IPS-18a (cell line): ENCODE data around the gene WNT8A.

ENCODE experiments used
- H3K27ac ChIP-seq: one replicate; pipeline ENCODE4 v1.5.1; 2013; ENCODE audit warnings: low read length
- H3K27me3 ChIP-seq: one replicate; pipeline ENCODE4 v1.6.1; 2013; ENCODE audit warnings: mild to moderate bottlenecking, low read length; ENCODE audit not compliant: control insufficient read depth, insufficient read depth
- H3K36me3 ChIP-seq: one replicate; pipeline ENCODE4 v1.6.1; 2013; ENCODE audit warnings: low read depth, low read length; ENCODE audit not compliant: control insufficient read depth
- H3K4me1 ChIP-seq: one replicate; pipeline ENCODE4 v1.6.1; 2013; ENCODE audit warnings: low read depth, low read length; ENCODE audit not compliant: control insufficient read depth
- H3K4me3 ChIP-seq: one replicate; pipeline ENCODE4 v1.5.1; 2013; ENCODE audit warnings: low read length
- H3K9ac ChIP-seq: one replicate; pipeline ENCODE4 v1.6.1; 2013; ENCODE audit warnings: mild to moderate bottlenecking, low read length, moderate library complexity
- H3K9me3 ChIP-seq: one replicate; pipeline ENCODE4 v1.6.1; 2013; ENCODE audit warnings: low read depth, low read length; ENCODE audit not compliant: control insufficient read depth

WNT8A gene

DNA sequence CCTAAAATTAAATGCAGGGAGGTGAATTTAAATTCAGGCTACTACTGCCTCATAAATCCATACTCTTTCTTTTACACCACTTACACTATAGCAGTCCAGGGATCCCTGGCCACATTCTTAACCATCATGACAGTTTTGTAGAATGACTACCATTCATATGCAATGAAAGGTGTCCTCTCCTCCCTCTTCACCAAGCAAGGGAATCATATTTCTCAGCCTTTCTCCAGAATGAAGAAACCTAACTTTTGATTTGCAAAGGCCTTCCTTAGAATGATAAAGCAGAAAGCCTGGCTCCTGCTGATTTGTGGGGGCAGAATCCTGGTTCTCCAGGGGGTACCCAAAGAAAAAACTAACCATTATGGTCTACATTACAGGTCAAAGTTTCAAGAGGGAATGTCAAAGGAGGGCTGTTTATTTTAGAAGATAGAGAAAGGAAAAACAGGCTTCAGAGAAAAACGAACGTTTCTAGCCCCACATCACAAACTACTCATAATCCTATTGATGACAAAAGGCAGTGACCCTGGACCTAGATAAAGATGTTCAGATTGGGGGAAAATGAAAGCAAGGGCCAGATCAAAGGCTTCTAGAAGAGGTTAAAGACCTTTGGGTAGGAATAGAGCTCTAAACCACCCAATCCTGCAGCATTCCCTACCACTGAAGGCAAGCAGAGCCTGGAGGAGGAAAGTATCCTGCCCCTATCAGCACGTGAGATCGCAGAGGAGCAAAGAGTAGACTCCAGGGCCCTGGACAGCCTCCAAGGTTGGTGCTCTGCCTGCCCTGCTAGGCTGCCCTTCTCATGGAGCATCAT, 11.5 kb downstream of the WNT8A start:
- no peaks in the 10 kb centered on the region for H3K36me3 ChIP-seq
- H3K27me3 ChIP-seq = peaks cover 76% of the 10 kb centered on the region
- no peaks in the 10 kb centered on the region for H3K9me3 ChIP-seq
- H3K4me1 ChIP-seq = peaks cover 44% of the 10 kb centered on the region
- H3K9ac ChIP-seq = peak overlapping the region; percentile 3
- H3K4me3 ChIP-seq = peak overlapping the region; percentile 50
- peak overlapping the region; percentile 16 for H3K27ac ChIP-seq

DNA sequence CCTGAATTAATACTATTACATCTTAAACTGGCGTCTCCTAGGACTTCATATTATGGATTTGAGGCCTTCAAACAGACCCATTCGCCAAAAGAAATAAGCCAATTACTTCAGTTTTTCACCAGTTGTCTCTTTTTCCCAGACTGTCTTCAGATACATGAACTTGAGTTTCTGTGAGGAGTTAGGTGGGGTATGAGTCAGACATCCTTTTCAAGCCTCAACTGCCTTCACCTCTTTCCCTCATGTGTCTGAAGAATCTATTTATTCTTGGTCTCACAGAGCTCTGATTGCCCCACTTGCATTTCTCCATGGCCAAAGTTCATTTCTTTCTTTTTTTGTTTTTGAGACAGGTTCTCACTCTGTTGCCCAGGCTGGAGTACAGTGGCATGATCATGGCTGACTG, 12.5 kb downstream of the WNT8A start:
- H3K9ac ChIP-seq = no peak overlapping the region
- H3K9me3 ChIP-seq = no peaks in the 10 kb centered on the region
- peaks cover 65% of the 10 kb centered on the region for H3K27me3 ChIP-seq
- no peak overlapping the region for H3K27ac ChIP-seq
- H3K4me1 ChIP-seq = peaks cover 44% of the 10 kb centered on the region
- no peak overlapping the region for H3K4me3 ChIP-seq
- no peaks in the 10 kb centered on the region for H3K36me3 ChIP-seq

DNA sequence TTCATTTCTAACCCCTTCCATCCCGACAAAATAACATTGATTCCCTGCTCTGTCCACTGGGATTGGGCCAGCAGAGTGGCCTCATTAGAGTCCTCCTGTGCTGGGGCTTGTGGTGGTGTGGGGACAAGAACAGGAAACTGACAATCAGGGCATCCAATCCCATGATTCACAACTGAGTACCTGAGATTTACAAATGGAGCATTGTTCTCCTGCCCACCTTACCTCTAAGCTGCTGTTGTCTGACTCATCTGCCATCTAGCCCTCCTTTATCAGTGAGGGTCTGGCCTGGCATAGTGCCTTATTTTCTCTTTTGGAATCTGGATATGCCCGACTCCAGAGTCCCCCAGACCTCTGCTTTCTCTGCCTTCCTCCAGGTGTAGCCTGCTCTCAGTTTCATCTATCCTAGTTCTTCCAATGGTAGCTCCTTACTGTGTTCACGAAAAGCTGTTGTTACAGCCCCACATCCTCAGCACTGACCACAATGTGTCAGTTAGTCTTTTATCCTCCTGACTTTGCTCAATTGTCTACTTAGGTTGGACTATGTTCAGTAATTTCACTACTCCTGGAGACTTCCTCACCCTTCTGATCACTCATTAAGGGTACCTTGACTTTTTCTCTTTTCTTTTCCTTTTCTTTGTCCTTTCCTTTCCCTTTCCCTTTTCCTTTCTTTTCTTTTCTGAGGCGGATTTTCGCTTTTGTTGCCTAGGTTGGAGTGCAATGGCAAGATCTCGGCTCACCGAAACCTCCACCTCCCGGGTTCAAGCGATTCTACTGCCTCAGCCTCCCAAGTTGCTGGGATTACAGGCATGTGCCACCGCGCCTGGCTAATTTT, 13.4 kb downstream of the WNT8A start:
- no peak overlapping the region for H3K4me3 ChIP-seq
- H3K27ac ChIP-seq = no peak overlapping the region
- H3K4me1 ChIP-seq = peaks cover 40% of the 10 kb centered on the region
- no peaks in the 10 kb centered on the region for H3K36me3 ChIP-seq
- peaks cover 65% of the 10 kb centered on the region for H3K27me3 ChIP-seq
- H3K9ac ChIP-seq = no peak overlapping the region
- no peaks in the 10 kb centered on the region for H3K9me3 ChIP-seq

DNA sequence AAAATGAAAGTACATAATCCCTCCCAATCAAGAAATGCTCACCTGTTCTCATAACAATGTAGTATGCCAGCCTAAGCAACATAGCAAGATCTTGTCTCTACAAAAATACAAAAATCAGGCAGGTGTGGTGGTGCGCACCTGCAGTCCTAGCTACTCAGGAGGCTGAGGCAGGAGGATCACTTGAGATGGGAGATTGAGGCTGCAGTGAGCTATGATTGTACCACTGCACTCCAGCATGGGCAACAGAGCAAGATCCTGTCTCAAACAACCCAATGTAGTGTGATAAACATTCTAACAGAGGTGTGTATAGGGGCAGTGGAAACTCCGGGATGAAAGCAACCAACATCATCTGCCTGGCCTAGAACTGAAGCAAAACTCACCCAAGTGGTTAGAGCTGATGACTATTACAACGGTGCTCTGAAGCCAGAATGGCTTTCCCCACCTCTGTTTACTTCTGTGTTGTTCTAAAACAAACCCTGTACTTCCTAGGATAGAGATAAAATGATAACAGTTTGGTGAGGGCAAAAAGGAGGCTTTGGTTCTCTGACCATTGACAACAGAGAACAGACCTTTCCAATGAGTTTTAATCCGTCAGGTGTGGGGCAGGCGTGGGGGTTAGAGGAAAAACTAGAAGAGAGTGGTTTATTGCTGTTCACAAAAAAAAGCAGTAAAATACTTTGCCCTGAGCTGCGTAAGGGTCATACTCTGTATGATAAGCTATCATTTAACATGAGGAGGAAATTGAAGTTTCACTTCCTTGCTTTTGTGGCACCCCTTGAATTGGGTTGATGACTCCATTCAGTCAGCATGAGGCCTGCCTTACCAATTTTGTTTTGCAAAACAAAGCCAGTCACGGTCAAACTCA, 18.9 kb downstream of the WNT8A start:
- H3K36me3 ChIP-seq = no peaks in the 10 kb centered on the region
- H3K9ac ChIP-seq = no peak overlapping the region
- peak overlapping the region; percentile 33 for H3K4me3 ChIP-seq
- H3K27me3 ChIP-seq = peaks cover 24% of the 10 kb centered on the region
- no peaks in the 10 kb centered on the region for H3K9me3 ChIP-seq
- peaks cover 14% of the 10 kb centered on the region for H3K4me1 ChIP-seq
- no peak overlapping the region for H3K27ac ChIP-seq

DNA sequence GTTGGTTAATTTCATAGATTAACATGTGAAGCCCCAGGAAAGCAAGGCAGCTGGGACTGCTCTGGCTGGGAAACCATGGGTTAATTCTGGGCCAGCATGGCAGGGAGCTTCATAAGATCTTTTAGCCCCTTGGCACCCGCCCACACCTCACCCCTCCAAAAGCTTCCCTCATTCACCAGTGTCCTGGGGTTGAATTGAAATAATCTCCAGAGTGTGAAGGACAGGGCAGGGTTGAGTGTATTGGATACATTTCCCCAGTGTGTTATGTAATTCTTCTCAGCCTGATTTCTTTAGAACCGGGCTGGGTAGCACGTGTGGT, 19.4 kb downstream of the WNT8A start:
- no peak overlapping the region for H3K27ac ChIP-seq
- peaks cover 18% of the 10 kb centered on the region for H3K27me3 ChIP-seq
- no peaks in the 10 kb centered on the region for H3K36me3 ChIP-seq
- H3K4me3 ChIP-seq = peak overlapping the region; percentile 33
- peaks cover 14% of the 10 kb centered on the region for H3K4me1 ChIP-seq
- H3K9me3 ChIP-seq = no peaks in the 10 kb centered on the region
- H3K9ac ChIP-seq = no peak overlapping the region

DNA sequence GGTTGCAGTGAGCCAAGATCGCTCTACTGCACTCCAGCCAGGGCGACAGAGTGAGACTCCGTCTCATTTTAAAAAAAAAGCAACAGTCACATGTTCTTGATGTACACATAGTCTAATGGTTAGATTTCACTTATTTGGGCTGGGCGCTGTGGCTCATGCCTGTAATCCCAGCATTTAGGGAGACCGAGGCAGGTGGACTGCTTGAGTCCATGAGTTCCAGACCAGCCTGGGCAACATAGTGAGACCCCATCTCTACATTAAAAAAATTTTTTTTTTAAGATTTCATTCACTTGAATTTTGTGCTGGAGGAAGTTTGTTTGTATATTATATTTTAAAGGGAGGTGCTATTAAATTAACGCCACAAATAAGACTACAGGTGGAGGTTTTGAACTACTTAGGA, 21.9 kb downstream of the WNT8A start:
- Histone ChIP-seq H3K9me3 (no peaks in the 10 kb centered on the region), H3K9ac (no peak overlapping the region), H3K4me3 (no peak overlapping the region), H3K27me3 (peaks cover 8% of the 10 kb centered on the region), H3K4me1 (peaks cover 19% of the 10 kb centered on the region), H3K27ac (no peak overlapping the region), H3K36me3 (no peaks in the 10 kb centered on the region)

DNA sequence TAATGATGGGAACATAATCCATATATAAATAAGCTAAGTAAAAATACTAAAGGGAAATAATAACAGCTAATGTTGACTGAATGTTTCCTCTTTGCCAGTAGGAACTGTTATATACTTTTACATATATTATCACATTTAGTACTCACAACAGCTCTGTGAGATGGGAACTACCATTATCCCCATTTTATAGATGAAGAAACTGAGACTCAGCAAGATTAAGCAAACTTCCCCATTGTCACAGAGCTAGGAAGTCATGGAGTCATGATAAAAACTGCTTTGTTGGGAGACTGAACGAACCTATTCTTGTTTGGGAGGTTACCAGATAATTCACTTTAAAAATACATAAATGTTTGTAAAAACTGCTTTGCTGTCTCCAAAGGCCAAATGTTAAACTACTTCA, 23.4 kb downstream of the WNT8A start:
- H3K27me3 ChIP-seq = peaks cover under 1% of the 10 kb centered on the region
- no peak overlapping the region for H3K9ac ChIP-seq
- H3K36me3 ChIP-seq = no peaks in the 10 kb centered on the region
- no peak overlapping the region for H3K27ac ChIP-seq
- no peaks in the 10 kb centered on the region for H3K9me3 ChIP-seq
- no peak overlapping the region for H3K4me3 ChIP-seq
- H3K4me1 ChIP-seq = peaks cover 22% of the 10 kb centered on the region

DNA sequence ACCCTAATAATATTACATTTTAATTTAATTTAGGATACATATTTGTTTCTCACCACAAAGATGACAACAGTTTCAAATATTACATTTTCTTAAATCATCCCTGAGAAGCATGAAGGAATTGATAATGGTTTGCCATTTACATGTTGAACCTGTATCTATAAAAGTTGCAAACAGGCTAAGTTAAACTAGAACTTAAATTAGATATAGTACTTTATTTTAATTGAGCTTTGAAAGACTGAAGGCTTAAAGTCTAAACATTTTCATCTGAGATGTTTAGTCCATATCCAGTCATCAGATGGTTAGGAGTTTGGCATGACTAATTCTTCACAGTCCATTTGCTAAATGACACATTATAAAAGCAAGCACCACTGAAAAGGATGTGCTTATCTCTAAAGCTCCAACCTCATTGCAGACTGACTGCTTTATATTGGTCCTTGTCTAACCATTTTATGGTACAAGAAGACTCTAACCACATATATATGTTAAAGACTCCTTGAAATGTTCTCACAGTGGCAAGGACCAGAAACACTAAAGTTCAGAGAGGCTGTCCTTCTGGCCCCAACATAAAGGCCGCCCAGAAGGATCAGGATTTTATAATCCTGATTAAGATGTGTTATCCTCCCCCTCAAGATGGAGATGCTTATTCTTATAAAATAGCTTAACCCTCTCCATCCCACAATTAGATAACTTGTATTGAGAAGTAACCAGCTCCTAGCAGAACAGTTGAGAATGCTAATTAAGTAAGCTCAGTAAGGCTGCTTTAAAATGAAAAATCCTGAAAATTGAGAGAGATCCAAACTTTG, 25.8 kb downstream of the WNT8A start:
- H3K4me1 ChIP-seq = peaks cover 9% of the 10 kb centered on the region
- H3K27ac ChIP-seq = no peak overlapping the region
- no peaks in the 10 kb centered on the region for H3K27me3 ChIP-seq
- H3K9ac ChIP-seq = no peak overlapping the region
- no peaks in the 10 kb centered on the region for H3K9me3 ChIP-seq
- no peak overlapping the region for H3K4me3 ChIP-seq
- H3K36me3 ChIP-seq = no peaks in the 10 kb centered on the region

DNA sequence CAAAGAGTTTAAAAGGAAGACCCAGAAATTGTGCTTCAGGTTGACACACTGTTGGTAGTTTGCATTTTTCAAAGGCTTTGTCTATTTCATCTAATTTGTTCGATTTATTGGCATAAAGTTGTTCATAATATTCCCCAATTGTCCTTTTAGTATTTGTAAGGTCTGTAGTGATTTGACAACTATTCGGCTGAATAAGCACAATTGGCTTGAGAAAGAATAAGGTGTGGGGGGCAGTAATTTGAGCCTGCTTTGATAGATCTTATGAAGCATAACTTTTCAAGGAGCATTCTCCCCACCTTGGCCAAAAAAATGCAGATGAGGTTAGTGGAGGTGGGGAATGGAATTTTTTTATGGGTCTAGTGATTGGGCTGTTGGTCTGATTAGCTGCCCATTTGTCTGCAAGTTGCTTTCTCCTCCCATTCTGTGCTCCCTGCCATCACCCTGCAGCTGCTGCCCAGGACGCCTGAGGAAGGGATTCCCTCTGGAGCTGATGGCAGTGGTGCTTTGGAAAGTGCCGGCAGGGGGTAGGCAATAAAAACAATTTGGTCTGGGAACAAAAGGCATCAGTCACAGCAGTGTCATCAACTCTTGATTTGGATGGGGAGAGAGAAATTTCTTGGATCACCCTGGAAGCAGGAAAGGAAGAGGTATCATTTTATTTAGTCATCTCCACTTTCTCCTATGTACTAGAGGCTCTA, 26.6 kb downstream of the WNT8A start:
- no peak overlapping the region for H3K9ac ChIP-seq
- H3K27me3 ChIP-seq = no peaks in the 10 kb centered on the region
- no peak overlapping the region for H3K4me3 ChIP-seq
- H3K27ac ChIP-seq = no peak overlapping the region
- peaks cover 9% of the 10 kb centered on the region for H3K4me1 ChIP-seq
- no peaks in the 10 kb centered on the region for H3K36me3 ChIP-seq
- H3K9me3 ChIP-seq = no peaks in the 10 kb centered on the region

DNA sequence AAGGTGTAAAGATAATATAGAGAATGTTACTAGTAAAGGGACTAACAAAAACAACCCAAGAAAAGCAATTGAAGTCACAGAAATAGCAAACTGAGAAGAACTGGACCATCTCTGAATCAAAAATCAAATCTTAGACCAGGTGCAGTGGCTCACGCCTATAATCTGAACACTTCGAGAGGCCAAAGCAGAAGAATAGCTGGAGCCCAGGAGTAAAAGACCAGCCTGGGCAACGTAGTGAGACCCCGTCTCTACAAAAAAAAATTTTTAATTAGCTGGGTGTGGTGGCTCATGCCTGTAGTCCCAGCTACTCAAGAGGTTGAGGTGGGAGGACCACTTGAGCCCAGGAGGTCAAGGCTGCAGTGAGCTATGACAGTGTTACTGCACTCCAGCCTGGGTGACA, 27.3 kb downstream of the WNT8A start:
- no peaks in the 10 kb centered on the region for H3K9me3 ChIP-seq
- H3K27me3 ChIP-seq = no peaks in the 10 kb centered on the region
- peaks cover 9% of the 10 kb centered on the region for H3K4me1 ChIP-seq

More for the DNA sequence above, 27.3 kb downstream of the WNT8A start:
- Histone ChIP-seq H3K9ac (no peak overlapping the region), H3K4me3 (no peak overlapping the region), H3K36me3 (no peaks in the 10 kb centered on the region), H3K27ac (no peak overlapping the region)
